Mucosa of rectum (tissue), 2 donors: ENCODE data around the gene LRRC9.
"Not testable (repeated sequence)": the region's sequence is repeated elsewhere in the genome, so short reads cannot be mapped to it uniquely, and the experiment has no call there.

ENCODE experiments used
- H3K27ac ChIP-seq, 2 donors: one replicate each; pipeline ENCODE4 v1.7.0; 2013; ENCODE audit warnings: inconsistent platforms in 2 of 2, low read depth in 2 of 2, low read length in 2 of 2
- H3K27me3 ChIP-seq, 2 donors: one replicate each; pipeline ENCODE4 v1.7.0; 2013; ENCODE audit warnings: low read length in 2 of 2; ENCODE audit not compliant: control insufficient read depth in 2 of 2, insufficient read depth in 2 of 2
- H3K36me3 ChIP-seq, 2 donors: one replicate each; pipeline ENCODE4 v1.7.0; 2013; ENCODE audit warnings: low read length in 2 of 2; ENCODE audit not compliant: control insufficient read depth in 2 of 2, insufficient read depth in 2 of 2
- H3K4me1 ChIP-seq, 2 donors: one replicate each; pipeline ENCODE4 v1.7.0; 2013; ENCODE audit warnings: low read length in 2 of 2, mild to moderate bottlenecking in 1 of 2; ENCODE audit not compliant: control insufficient read depth in 2 of 2, insufficient read depth in 2 of 2
- H3K4me3 ChIP-seq, 2 donors: one replicate each; pipeline ENCODE4 v1.7.0; 2013; ENCODE audit warnings: low read length in 2 of 2
- H3K9ac ChIP-seq, 2 donors: one replicate each; pipeline ENCODE4 v1.7.0; 2013; ENCODE audit warnings: low read length in 2 of 2, low read depth in 1 of 2, mild to moderate bottlenecking in 1 of 2
- H3K9me3 ChIP-seq, 2 donors: one replicate each; pipeline ENCODE4 v1.7.0; 2013; ENCODE audit warnings: low read length in 2 of 2; ENCODE audit not compliant: control insufficient read depth in 2 of 2
- donor health status: healthy.
- donor health status: Normal muscosa, but diverticular disease.

Gene LRRC9

DNA sequence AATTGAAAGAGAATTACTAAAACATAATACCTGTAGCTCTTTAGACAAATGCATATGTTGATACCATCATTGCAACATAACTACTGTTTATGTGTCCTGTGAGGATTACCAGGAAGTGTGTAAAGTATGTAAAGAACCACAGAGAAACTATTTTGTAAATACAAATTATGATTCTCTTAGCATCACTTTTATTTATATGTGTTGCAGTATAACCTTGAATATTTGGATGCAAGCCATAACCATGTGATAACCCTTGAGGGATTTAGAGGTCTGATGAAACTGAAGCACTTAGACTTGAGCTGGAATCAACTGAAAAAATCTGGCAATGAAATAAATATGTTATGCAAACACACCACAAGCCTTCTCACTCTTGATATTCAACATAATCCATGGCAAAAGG, 77.5 kb downstream of the LRRC9 start:
- Histone ChIP-seq H3K9me3 (no peaks in the 10 kb centered on the region), H3K27me3 (no peaks in the 10 kb centered on the region), H3K9ac (no peak overlapping the region), H3K4me1 (no peaks in the 10 kb centered on the region), H3K36me3 (no peaks in the 10 kb centered on the region), H3K27ac (no peak overlapping the region), H3K4me3 (no peak overlapping the region)

GRCh38 chr14:59997966-59998365, 78.0 kb downstream of the LRRC9 start:
- Histone ChIP-seq H3K9me3 (no peaks in the 10 kb centered on the region), H3K9ac (no peak overlapping the region), H3K27me3 (no peaks in the 10 kb centered on the region), H3K27ac (no peak overlapping the region), H3K4me3 (no peak overlapping the region), H3K4me1 (no peaks in the 10 kb centered on the region), H3K36me3 (no peaks in the 10 kb centered on the region)

- Histone ChIP-seq H3K4me1 (no peaks in the 10 kb centered on the region), H3K9me3 (no peaks in the 10 kb centered on the region), H3K4me3 (no peak overlapping the region), H3K27ac (no peak overlapping the region), H3K9ac (no peak overlapping the region), H3K27me3 (no peaks in the 10 kb centered on the region), H3K36me3 (no peaks in the 10 kb centered on the region)
Measured at GRCh38 chr14:59998564-59998963, 78.6 kb downstream of the LRRC9 start.

DNA sequence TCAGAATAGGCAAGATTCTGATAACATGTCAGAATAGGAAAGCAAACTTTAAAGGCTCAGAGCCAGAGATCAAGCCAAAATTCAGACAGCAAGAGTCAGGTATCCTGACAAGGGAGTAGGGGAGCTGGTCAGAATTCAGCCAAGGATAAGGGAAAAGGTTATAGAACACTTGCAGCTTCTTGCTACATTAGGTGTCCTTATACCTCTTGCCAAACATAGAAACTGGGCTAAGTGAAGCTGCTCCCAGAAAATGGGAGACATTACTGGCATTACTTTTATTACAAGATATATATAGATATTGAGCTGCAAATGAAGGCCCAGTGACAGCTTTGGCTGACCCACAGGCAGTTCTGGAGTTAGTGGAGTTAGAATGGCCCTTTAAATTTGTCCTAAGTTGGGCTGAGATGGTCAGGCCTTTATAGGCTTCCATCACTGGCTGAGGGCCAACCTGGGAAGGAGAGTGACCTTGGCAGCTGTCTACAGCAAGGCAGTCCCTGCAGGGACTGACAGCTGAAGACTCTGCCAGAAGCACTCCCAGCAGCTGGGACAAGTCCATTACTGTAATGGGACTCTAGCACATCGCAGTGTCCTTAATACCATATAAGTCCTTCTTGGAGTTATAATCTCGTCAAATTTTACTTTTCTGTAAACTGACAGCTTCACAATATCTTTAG, 83.0 kb downstream of the LRRC9 start:
- Histone ChIP-seq H3K4me1 (no peaks in the 10 kb centered on the region), H3K9me3 (no peaks in the 10 kb centered on the region), H3K36me3 (no peaks in the 10 kb centered on the region), H3K9ac (no peak overlapping the region), H3K4me3 (no peak overlapping the region), H3K27me3 (no peaks in the 10 kb centered on the region), H3K27ac (no peak overlapping the region)

DNA sequence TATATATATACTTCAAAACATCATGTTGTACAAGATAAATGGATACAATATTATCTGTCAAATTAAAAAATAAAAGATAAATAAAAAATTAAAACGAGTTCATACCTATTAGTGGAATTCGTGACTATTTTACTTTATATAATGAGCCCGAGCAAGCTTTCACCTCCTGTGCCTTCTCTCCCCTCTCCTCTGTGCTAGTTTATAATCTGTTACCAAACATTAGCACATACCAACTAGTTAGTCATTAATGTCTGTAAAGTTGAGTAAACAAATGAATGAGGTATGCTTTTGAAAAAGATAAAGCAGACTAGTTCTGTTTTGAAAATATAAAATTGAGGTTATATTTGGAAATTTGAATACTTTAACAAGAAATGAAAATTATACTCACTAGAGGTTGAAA, 84.0 kb downstream of the LRRC9 start:
- Histone ChIP-seq H3K27ac (no peak overlapping the region), H3K36me3 (no peaks in the 10 kb centered on the region), H3K4me3 (no peak overlapping the region), H3K9ac (no peak overlapping the region), H3K27me3 (no peaks in the 10 kb centered on the region), H3K4me1 (no peaks in the 10 kb centered on the region), H3K9me3 (no peaks in the 10 kb centered on the region)

DNA sequence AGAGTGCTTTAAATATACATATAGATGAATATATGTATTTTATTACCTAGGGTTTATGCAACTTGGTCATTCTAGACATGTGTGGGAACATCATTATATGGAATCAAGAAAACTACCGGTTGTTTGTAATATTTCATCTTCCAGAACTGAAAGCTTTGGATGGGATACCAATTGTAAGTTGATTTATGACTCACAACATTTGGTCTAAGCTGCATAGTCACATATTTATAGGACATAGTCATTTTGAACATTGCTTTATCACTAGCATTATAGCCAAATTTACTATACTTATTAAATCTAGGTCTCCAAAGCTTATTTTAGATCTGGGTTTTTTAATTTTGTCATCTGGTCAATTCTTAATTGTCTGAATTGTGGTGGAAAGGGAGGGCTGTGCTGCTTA, 88.1 kb downstream of the LRRC9 start:
- H3K9me3 ChIP-seq, result no peaks in the 10 kb centered on the region
- H3K36me3 ChIP-seq, result no peaks in the 10 kb centered on the region
- H3K9ac ChIP-seq, result no peak overlapping the region
- no peaks in the 10 kb centered on the region for H3K4me1 ChIP-seq
- no peak overlapping the region for H3K27ac ChIP-seq
- H3K4me3 ChIP-seq, result no peak overlapping the region
- no peaks in the 10 kb centered on the region for H3K27me3 ChIP-seq

DNA sequence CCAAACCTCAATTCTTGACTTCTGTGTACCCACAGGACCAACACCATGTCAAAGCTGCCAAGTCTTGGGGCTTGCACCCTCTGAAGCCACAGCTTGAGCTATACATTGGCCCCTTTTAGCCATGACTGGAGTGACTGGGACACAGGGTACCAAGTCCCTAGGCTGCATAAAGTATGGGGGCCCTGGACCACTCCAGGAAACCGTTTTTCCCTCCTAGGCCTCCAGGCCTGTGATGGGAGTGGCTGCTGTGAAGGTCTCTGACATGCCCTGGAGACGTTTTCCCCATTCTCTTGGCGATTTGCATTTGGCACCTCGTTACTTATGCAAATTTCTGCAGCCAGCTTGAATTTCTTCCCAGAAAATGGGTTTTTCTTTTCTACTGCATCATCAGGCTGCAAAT, 90.3 kb downstream of the LRRC9 start:
- not testable (repeated sequence) for H3K9ac ChIP-seq, H3K36me3 ChIP-seq, H3K27ac ChIP-seq, H3K27me3 ChIP-seq, H3K4me1 ChIP-seq, H3K9me3 ChIP-seq, H3K4me3 ChIP-seq

- no peaks in the 10 kb centered on the region for H3K4me1 ChIP-seq
- no peak overlapping the region for H3K27ac ChIP-seq
- no peaks in the 10 kb centered on the region for H3K36me3 ChIP-seq
- H3K9ac ChIP-seq, result no peak overlapping the region
- H3K9me3 ChIP-seq, result no peaks in the 10 kb centered on the region
- no peak overlapping the region for H3K4me3 ChIP-seq
- no peaks in the 10 kb centered on the region for H3K27me3 ChIP-seq
Measured at GRCh38 chr14:60014402-60014801, 94.5 kb downstream of the LRRC9 start.

DNA sequence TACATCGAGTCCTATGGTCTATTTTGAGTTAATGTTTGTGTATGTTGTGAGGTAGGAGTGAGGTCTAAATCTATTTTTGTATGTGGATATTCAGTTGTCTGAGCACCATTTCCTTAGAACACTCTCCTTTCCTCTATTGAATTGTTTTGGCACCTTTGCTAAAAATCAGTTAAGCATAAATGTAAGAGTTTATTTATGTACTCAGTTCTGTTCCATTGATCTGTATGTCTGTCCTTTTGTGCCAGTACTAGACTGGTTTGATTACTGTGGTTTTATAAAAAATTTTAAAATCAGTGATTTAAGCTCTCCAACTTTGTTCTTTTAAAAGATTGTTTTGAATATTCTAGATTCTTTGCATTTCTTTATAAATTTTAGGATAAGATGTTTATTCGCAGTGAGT, 101.7 kb downstream of the LRRC9 start:
- Histone ChIP-seq H3K4me1 (no peaks in the 10 kb centered on the region), H3K4me3 (no peak overlapping the region), H3K27me3 (no peaks in the 10 kb centered on the region), H3K9me3 (no peaks in the 10 kb centered on the region), H3K9ac (no peak overlapping the region), H3K36me3 (no peaks in the 10 kb centered on the region), H3K27ac (no peak overlapping the region)

- H3K9ac ChIP-seq, result no peak overlapping the region
- H3K4me1 ChIP-seq, result no peaks in the 10 kb centered on the region
- H3K4me3 ChIP-seq, result no peak overlapping the region
- no peaks in the 10 kb centered on the region for H3K27me3 ChIP-seq
- no peaks in the 10 kb centered on the region for H3K9me3 ChIP-seq
- no peak overlapping the region for H3K27ac ChIP-seq
- no peaks in the 10 kb centered on the region for H3K36me3 ChIP-seq
Measured at GRCh38 chr14:60025571-60025970, 105.6 kb downstream of the LRRC9 start.

DNA sequence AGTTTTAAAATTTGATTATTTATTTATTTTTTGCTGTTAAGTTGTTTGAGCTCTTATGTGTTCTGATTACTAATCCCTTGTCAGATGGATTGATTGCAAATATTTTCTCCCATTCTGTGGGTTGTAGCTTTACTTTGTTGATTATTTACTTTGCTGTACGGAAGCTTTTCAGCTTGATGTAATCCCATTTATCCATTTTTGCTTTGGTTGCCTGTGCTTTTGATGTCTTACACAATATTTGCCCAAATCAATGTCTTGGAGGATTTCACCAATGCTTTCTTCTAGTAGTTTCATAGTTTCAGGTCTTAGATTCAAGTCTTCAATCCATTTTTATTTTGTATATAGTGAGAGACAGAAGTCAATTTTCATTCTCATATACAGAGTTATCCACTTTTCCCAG, 115.2 kb downstream of the LRRC9 start:
- Histone ChIP-seq H3K4me1 (no peaks in the 10 kb centered on the region), H3K27ac (no peak overlapping the region), H3K36me3 (no peaks in the 10 kb centered on the region), H3K4me3 (no peak overlapping the region), H3K9ac (no peak overlapping the region), H3K9me3 (no peaks in the 10 kb centered on the region), H3K27me3 (no peaks in the 10 kb centered on the region)
